Adipocyte (in vitro differentiated cells): ENCODE results near the gene SNX11.
"Not testable (repeated sequence)": the region's sequence is repeated elsewhere in the genome, so short reads cannot be mapped to it uniquely, and the experiment has no call there.

ENCODE experiments used
- DNase-seq: peaks from one replicate; pipeline ENCODE4 v3.0.0-alpha.2; 2015; ENCODE audit warnings: low read depth
- H3K27me3 ChIP-seq: replicated peaks from 2 replicates; pipeline ENCODE4 v1.7.0; 2013; ENCODE audit warnings: mild to moderate bottlenecking, low read length, moderate library complexity; ENCODE audit not compliant: control insufficient read depth, insufficient read depth
- H3K36me3 ChIP-seq: 2 replicates; pipeline ENCODE4 v1.7.0; 2013; ENCODE audit warnings: low read length, mild to moderate bottlenecking, moderate library complexity; ENCODE audit not compliant: control insufficient read depth, insufficient read depth, severe bottlenecking
- H3K4me1 ChIP-seq: 2 replicates; pipeline ENCODE4 v1.7.0; 2013; ENCODE audit warnings: mild to moderate bottlenecking, low read length, moderate library complexity; ENCODE audit not compliant: control insufficient read depth, insufficient read depth
- H3K4me3 ChIP-seq: 2 replicates; pipeline ENCODE4 v1.7.0; 2013; ENCODE audit warnings: mild to moderate bottlenecking, low read length, moderate library complexity
- H3K9ac ChIP-seq: 2 replicates; pipeline ENCODE4 v1.7.0; 2013; ENCODE audit warnings: mild to moderate bottlenecking, low read length, moderate library complexity
- H3K9me3 ChIP-seq: 2 replicates; pipeline ENCODE4 v1.7.0; 2013; ENCODE audit warnings: mild to moderate bottlenecking, low read length, moderate library complexity; ENCODE audit not compliant: control insufficient read depth

SNX11 gene

GRCh38 chr17:48068491-48068961 lies 39.0 kb upstream of the SNX11 start:
- H3K4me3 ChIP-seq = peak overlapping the region; percentile 56
- DNase-seq = peak; percentile 57
- H3K4me1 ChIP-seq = peaks cover 89% of the 10 kb centered on the region
- H3K36me3 ChIP-seq = peaks cover 32% of the 10 kb centered on the region
- H3K9ac ChIP-seq = peak overlapping the region; percentile 68
- H3K9me3 ChIP-seq = no peaks in the 10 kb centered on the region
- no peaks in the 10 kb centered on the region for H3K27me3 ChIP-seq

- no peaks in the 10 kb centered on the region for H3K9me3 ChIP-seq
- no peak overlapping the region for H3K4me3 ChIP-seq
- peaks cover 87% of the 10 kb centered on the region for H3K4me1 ChIP-seq
- peak overlapping the region; percentile 67 for H3K9ac ChIP-seq
- no peak for DNase-seq
- H3K27me3 ChIP-seq = no peaks in the 10 kb centered on the region
- H3K36me3 ChIP-seq = peaks cover 24% of the 10 kb centered on the region
Observed at GRCh38 chr17:48070195-48070594, 37.4 kb upstream of the SNX11 start.

- Histone ChIP-seq H3K4me1 (peaks cover 75% of the 10 kb centered on the region), H3K27me3 (no peaks in the 10 kb centered on the region), H3K9ac (no peak overlapping the region), H3K9me3 (no peaks in the 10 kb centered on the region), H3K4me3 (no peak overlapping the region), H3K36me3 (peaks cover 30% of the 10 kb centered on the region)
- DNase-seq = no peak
Observed at GRCh38 chr17:48071654-48072053, 35.9 kb upstream of the SNX11 start.

DNA sequence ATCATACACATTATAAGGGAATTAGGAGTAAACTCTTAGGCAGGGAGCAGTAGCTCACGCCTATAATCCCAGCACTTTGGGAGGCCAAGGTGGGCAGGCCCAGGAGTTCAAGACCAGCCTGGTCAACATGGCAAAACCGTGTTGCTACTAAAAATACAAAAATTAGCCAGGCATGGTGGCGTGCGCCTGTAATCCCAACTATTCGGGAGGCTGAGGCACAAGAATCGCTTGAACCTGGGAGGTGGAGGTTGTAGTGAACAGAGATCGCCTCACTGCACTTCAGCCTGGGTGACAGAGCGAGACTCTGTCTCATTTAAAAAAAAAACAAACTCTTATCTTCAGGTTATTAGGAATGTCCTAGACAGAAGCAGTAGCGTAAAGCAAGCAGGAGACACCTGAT lies 34.8 kb upstream of the SNX11 start:
- not testable (repeated sequence) for DNase-seq, H3K27me3 ChIP-seq, H3K4me3 ChIP-seq, H3K9me3 ChIP-seq
- H3K4me1 ChIP-seq = peaks cover 66% of the 10 kb centered on the region
- H3K9ac ChIP-seq = peak overlapping the region; percentile 38
- peaks cover 32% of the 10 kb centered on the region for H3K36me3 ChIP-seq

DNA sequence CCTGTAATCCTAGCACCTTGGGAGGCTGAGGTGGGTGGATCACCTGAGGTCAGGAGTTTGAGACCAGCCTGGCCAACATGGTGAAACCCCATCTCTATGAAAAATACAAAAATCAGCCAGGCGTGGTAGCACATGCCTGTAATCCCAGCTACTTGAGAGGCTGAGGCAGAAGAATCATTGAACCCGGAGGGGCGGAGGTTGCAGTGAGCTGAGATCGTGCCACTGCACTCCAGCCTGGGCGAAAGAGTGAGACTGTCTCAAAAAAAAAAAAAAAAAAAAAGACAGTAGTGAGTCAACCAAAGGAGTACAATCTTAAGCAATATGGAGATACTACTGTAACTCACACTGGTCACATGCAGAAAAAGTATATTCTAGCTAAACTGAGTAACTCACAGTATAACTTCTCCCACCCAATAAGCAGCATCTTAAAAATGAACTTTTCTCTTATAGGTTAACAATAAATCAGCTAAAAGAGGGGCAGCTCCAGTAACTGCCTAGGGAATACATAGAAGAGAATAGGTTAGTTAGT lies 33.9 kb upstream of the SNX11 start:
- H3K4me3 ChIP-seq, DNase-seq, H3K27me3 ChIP-seq, H3K9me3 ChIP-seq: not testable (repeated sequence)
- peaks cover 31% of the 10 kb centered on the region for H3K36me3 ChIP-seq
- H3K4me1 ChIP-seq = peaks cover 58% of the 10 kb centered on the region
- H3K9ac ChIP-seq = peak overlapping the region; percentile 67

GRCh38 chr17:48074322-48075081 lies 33.1 kb upstream of the SNX11 start:
- Histone ChIP-seq H3K4me1 (peaks cover 52% of the 10 kb centered on the region), H3K9ac (peak overlapping the region; percentile 67), H3K27me3 (no peaks in the 10 kb centered on the region), H3K4me3 (no peak overlapping the region), H3K9me3 (no peaks in the 10 kb centered on the region), H3K36me3 (peaks cover 28% of the 10 kb centered on the region)
- peak; percentile 94 for DNase-seq

- H3K36me3 ChIP-seq = peaks cover 25% of the 10 kb centered on the region
- not testable (repeated sequence) for H3K27me3 ChIP-seq, H3K4me3 ChIP-seq, H3K9ac ChIP-seq, DNase-seq, H3K9me3 ChIP-seq
- H3K4me1 ChIP-seq = peaks cover 26% of the 10 kb centered on the region
Observed at GRCh38 chr17:48077152-48077551, 30.4 kb upstream of the SNX11 start.

GRCh38 chr17:48081858-48082257 lies 25.7 kb upstream of the SNX11 start:
- no peak for DNase-seq
- Histone ChIP-seq H3K27me3 (no peaks in the 10 kb centered on the region), H3K9me3 (no peaks in the 10 kb centered on the region), H3K36me3 (no peaks in the 10 kb centered on the region), H3K9ac (no peak overlapping the region), H3K4me3 (no peak overlapping the region), H3K4me1 (peaks cover 3% of the 10 kb centered on the region)

DNA sequence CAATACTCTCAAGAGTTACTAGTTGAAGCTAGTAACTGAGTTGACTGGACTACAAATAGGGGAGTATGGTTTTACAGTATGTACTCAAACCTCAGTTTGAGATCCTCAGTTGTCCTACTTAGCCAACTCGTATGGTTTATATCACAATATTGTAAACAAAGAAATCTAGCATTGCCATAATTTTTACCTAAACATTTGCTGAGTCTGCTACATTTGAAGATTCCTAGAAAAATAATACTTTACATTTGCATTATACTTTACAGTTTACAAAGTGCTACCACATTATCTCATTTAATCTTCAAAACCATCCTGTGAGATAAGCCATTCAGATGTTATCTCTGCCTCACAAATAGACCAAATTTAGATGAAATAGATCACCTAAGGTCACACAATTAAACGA lies 22.6 kb upstream of the SNX11 start:
- H3K4me1 ChIP-seq = no peaks in the 10 kb centered on the region
- H3K9me3 ChIP-seq = no peaks in the 10 kb centered on the region
- H3K9ac ChIP-seq = no peak overlapping the region
- H3K36me3 ChIP-seq = no peaks in the 10 kb centered on the region
- no peak overlapping the region for H3K4me3 ChIP-seq
- no peaks in the 10 kb centered on the region for H3K27me3 ChIP-seq
- DNase-seq = no peak

- no peak for DNase-seq
- Histone ChIP-seq H3K9me3 (no peaks in the 10 kb centered on the region), H3K36me3 (no peaks in the 10 kb centered on the region)
Observed at GRCh38 chr17:48093341-48094045, 14.1 kb upstream of the SNX11 start.

GRCh38 chr17:48095611-48096010 lies 12.0 kb upstream of the SNX11 start:
- no peaks in the 10 kb centered on the region for H3K9me3 ChIP-seq
- H3K27me3 ChIP-seq = no peaks in the 10 kb centered on the region
- peak; percentile 34 for DNase-seq
- H3K36me3 ChIP-seq = no peaks in the 10 kb centered on the region
- peaks cover 21% of the 10 kb centered on the region for H3K4me1 ChIP-seq
- no peak overlapping the region for H3K9ac ChIP-seq
- H3K4me3 ChIP-seq = no peak overlapping the region

More at GRCh38 chr17:48093341-48094045, 14.1 kb upstream of the SNX11 start:
- Histone ChIP-seq H3K4me1 (peaks cover 8% of the 10 kb centered on the region), H3K27me3 (no peaks in the 10 kb centered on the region), H3K9ac (no peak overlapping the region), H3K4me3 (no peak overlapping the region)
